CD4-positive, alpha-beta T cell treated with Interleukin-6 for 4 hours (primary cell): Measurements from ENCODE around the gene CENPB.

Experiments used
- DNase-seq: peaks from one replicate; pipeline ENCODE4 v3.0.0-alpha.2; 2020; ENCODE audit warnings: mixed read lengths

CENPB gene

GRCh38 chr20:3765171-3765882 is 21.2 kb downstream of the CENPB start:
- no peak for DNase-seq

GRCh38 chr20:3764659-3765058 is 21.9 kb downstream of the CENPB start:
- DNase-seq: no peak

- DNase-seq: no peak
These were observed 22.6 kb downstream of the CENPB start for GRCh38 chr20:3763671-3764601.

- no peak for DNase-seq
These were observed 25.7 kb downstream of the CENPB start for GRCh38 chr20:3760655-3761348.

GRCh38 chr20:3759884-3760283 is 26.7 kb downstream of the CENPB start:
- DNase-seq: no peak

- DNase-seq: no peak
These were observed 27.2 kb downstream of the CENPB start for GRCh38 chr20:3759316-3759823.

- DNase-seq: no peak
These were observed 28.0 kb downstream of the CENPB start for GRCh38 chr20:3758566-3758965.

- no peak for DNase-seq
These were observed 29.3 kb downstream of the CENPB start for GRCh38 chr20:3757268-3757667.

- no peak for DNase-seq
These were observed 30.6 kb downstream of the CENPB start for GRCh38 chr20:3755814-3756480.

- DNase-seq: no peak
These were observed 31.3 kb downstream of the CENPB start for GRCh38 chr20:3755269-3755668.

- DNase-seq: no peak
These were observed 32.3 kb downstream of the CENPB start for GRCh38 chr20:3754276-3754630.

- DNase-seq: no peak
These were observed 32.9 kb downstream of the CENPB start for GRCh38 chr20:3753501-3754275.

- DNase-seq: peak; percentile 76
These were observed 33.4 kb downstream of the CENPB start for GRCh38 chr20:3753098-3753497.

GRCh38 chr20:3752386-3752759 is 34.2 kb downstream of the CENPB start:
- no peak for DNase-seq

- DNase-seq: peak; percentile 65
These were observed 34.7 kb downstream of the CENPB start for GRCh38 chr20:3751675-3752385.

GRCh38 chr20:3751305-3751674 is 35.2 kb downstream of the CENPB start:
- no peak for DNase-seq

GRCh38 chr20:3749689-3750531 is 36.6 kb downstream of the CENPB start:
- DNase-seq: peak; percentile 35

- no peak for DNase-seq
These were observed 37.4 kb downstream of the CENPB start for GRCh38 chr20:3749087-3749688.

- DNase-seq: no peak
These were observed 38.5 kb downstream of the CENPB start for GRCh38 chr20:3748073-3748472.

GRCh38 chr20:3747471-3747870 is 39.1 kb downstream of the CENPB start:
- no peak for DNase-seq
